ENCODE results near the gene UPF3A. TPM values are rescaled to one million over a fixed set of nuclear protein-coding genes. Genes with fewer than 3 reads are reported as not detected.

Gene UPF3A
- total and polyA plus RNA-seq, 8 donors, result 17.1 to 73.8 (median 26.9) TPM

- 95 to 98% methylated on average over 6 of the region's 6 CpGs for WGBS, 2 donors
- TF ChIP-seq, protein P1, sequence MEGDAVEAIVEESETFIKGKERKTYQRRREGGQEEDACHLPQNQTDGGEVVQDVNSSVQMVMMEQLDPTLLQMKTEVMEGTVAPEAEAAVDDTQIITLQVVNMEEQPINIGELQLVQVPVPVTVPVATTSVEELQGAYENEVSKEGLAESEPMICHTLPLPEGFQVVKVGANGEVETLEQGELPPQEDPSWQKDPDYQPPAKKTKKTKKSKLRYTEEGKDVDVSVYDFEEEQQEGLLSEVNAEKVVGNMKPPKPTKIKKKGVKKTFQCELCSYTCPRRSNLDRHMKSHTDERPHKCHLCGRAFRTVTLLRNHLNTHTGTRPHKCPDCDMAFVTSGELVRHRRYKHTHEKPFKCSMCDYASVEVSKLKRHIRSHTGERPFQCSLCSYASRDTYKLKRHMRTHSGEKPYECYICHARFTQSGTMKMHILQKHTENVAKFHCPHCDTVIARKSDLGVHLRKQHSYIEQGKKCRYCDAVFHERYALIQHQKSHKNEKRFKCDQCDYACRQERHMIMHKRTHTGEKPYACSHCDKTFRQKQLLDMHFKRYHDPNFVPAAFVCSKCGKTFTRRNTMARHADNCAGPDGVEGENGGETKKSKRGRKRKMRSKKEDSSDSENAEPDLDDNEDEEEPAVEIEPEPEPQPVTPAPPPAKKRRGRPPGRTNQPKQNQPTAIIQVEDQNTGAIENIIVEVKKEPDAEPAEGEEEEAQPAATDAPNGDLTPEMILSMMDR (IDR thresholded peaks at IDR 0.05), result no peak
Observed at GRCh38 chr13:114268344-114269280, 12.8 kb upstream of the UPF3A start.

GRCh38 chr13:114269281-114269770 lies 12.1 kb upstream of the UPF3A start:
- intact Hi-C loops (cut with DNase I), result no loop called here
- Histone ChIP-seq H3K4me1 (no peaks in the 10 kb centered on the region), H3K27me3 (no peaks in the 10 kb centered on the region), H3K9me3 (no peaks in the 10 kb centered on the region), H3K36me3 (peaks cover 0 to 64% (median 9%) of the 10 kb centered on the region in 3 donors), H3K4me3 (no peak overlapping the region), H3K27ac (no peak overlapping the region)
- TF ChIP-seq, protein P1 (IDR thresholded peaks at IDR 0.05), result no peak
- FAIRE-seq (no peak), ATAC-seq (no peak), DNase-seq (no peak)
- WGBS, 2 donors, result 88 to 90% methylated on average over 4 of the region's 4 CpGs

More at GRCh38 chr13:114268344-114269280, 12.8 kb upstream of the UPF3A start:
- no peaks in the 10 kb centered on the region for H3K9me3 ChIP-seq
- H3K36me3 ChIP-seq, result peaks cover 0 to 71% (median 5%) of the 10 kb centered on the region in 3 donors
- no peaks in the 10 kb centered on the region for H3K4me1 ChIP-seq
- ATAC-seq (no peak), FAIRE-seq (no peak), DNase-seq (no peak)
- H3K4me3 ChIP-seq, result no peak overlapping the region
- H3K27ac ChIP-seq, result no peak overlapping the region
- intact Hi-C loops (cut with DNase I), result no loop called here
- no peaks in the 10 kb centered on the region for H3K27me3 ChIP-seq

DNA sequence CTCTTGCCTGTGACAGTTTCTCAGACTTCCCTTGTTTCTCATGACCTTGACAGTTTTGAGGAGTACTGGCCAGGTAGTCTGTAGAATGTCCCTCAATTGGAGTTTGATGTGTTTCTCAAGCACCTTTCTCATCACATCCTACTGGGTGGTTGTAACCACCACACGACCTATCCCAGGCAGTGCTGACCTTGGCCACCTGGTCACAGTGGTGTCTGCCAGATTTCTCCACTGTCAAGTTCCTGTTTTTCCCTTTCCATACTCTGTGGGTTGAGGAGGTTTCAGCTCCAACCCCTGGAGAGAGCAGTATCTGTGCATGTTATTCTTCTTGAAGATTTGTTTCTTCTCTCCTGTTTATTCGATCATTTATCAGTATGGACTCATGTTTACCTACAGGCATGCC lies 8.4 kb upstream of the UPF3A start:
- ATAC-seq (peak in 2 of 4 donors; percentile 36 to 59), FAIRE-seq (no peak), DNase-seq (no peak)
- TF ChIP-seq, protein P1 (IDR thresholded peaks at IDR 0.05), result no peak
- Histone ChIP-seq H3K27me3 (no peaks in the 10 kb centered on the region), H3K4me3 (no peak overlapping the region), H3K4me1 (no peaks in the 10 kb centered on the region), H3K36me3 (peaks cover 0 to 35% (median 5%) of the 10 kb centered on the region in 3 donors), H3K27ac (no peak overlapping the region), H3K9me3 (no peaks in the 10 kb centered on the region)
- intact Hi-C loops (cut with DNase I), result no loop called here
- WGBS, 2 donors, result 31 to 33% methylated on average over 2 of the region's 2 CpGs

GRCh38 chr13:114275304-114275703 lies 6.1 kb upstream of the UPF3A start:
- ATAC-seq (no peak), FAIRE-seq (no peak), DNase-seq (no peak)
- TF ChIP-seq, protein P1 (IDR thresholded peaks at IDR 0.05), result no peak
- Histone ChIP-seq H3K9me3 (no peaks in the 10 kb centered on the region), H3K27me3 (no peaks in the 10 kb centered on the region), H3K4me3 (no peak overlapping the region), H3K36me3 (peaks cover 0 to 16% (median 5%) of the 10 kb centered on the region in 3 donors), H3K27ac (no peak overlapping the region), H3K4me1 (no peaks in the 10 kb centered on the region)
- 91 to 95% methylated on average over 7 of the region's 7 CpGs for WGBS, 2 donors
- intact Hi-C loops (cut with DNase I), result no loop called here

Data from pancreas (tissue), 10 donors.